Type B pancreatic cell (in vitro differentiated cells): Measurements from ENCODE around the gene FOXC2. TPM values are rescaled to one million over a fixed set of nuclear protein-coding genes. Genes with fewer than 3 reads are reported as not detected.

ENCODE experiments used
- DNase-seq: peaks from one replicate; pipeline ENCODE4 v3.0.0; 2021; ENCODE audit warnings: mixed read lengths; ENCODE audit not compliant: unreplicated experiment; ENCODE audit errors: extremely low spot score
- H3K27ac Mint-ChIP-seq: 2 replicates; pipeline ENCODE4 v1.8.0; 2021; ENCODE audit warnings: mild to moderate bottlenecking, mixed read lengths
- H3K27me3 Mint-ChIP-seq: 2 replicates; pipeline ENCODE4 v1.8.0; 2021; ENCODE audit warnings: mixed read lengths
- H3K36me3 Mint-ChIP-seq: 2 replicates; pipeline ENCODE4 v1.8.0; 2021; ENCODE audit warnings: mixed read lengths
- H3K4me1 Mint-ChIP-seq: one replicate; pipeline ENCODE4 v1.8.0; 2021; ENCODE audit warnings: mixed read lengths; ENCODE audit not compliant: unreplicated experiment
- H3K4me3 Mint-ChIP-seq: 2 replicates; pipeline ENCODE4 v1.8.0; 2021; ENCODE audit warnings: mild to moderate bottlenecking, mixed read lengths
- H3K9me3 Mint-ChIP-seq: 2 replicates; pipeline ENCODE4 v1.8.0; 2021; ENCODE audit warnings: mixed read lengths
- total RNA-seq: library from RNA; stranded (reverse); gene quantifications from 2 replicates; pipeline ENCODE4 v1.2.1, GENCODE V29; 2021; ENCODE audit warnings: low replicate concordance
- TF ChIP-seq, protein P1 (sequence below): fragments of 200-600 bp; sonication (generic); conservative IDR thresholded peaks from 2 replicates; pipeline ENCODE4 v1.5.0; 2021; ENCODE audit warnings: antibody characterized with exemption, mild to moderate bottlenecking

FOXC2 gene
- total RNA-seq, 1 donor from 2014 or later, result 11.3 TPM

DNA sequence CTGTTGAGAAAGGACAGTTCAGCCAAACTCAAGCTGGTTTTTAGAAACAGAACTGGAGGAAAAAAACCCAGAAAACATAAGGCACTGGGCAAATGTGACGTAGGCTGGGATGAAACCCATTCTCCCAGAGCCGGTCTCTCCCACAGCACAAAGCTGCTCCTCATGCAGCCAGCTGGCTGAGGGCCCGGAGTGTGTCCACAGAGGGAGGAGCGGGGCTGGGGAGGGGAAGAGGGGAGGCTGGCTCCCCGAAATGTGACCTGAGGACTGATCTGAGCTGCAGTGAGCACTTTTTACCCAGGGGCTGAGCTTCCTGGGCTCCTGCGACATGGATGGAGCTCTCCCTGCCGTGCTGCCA, 35.5 kb upstream of the FOXC2 start:
- Mint-ChIP-seq H3K27me3 (peaks cover 17% of the 10 kb centered on the region), H3K36me3 (no peaks in the 10 kb centered on the region), H3K9me3 (no peaks in the 10 kb centered on the region), H3K4me1 (peaks cover 4% of the 10 kb centered on the region), H3K27ac (no peak overlapping the region), H3K4me3 (no peak overlapping the region)
- DNase-seq, result no peak
- TF ChIP-seq, protein P1, sequence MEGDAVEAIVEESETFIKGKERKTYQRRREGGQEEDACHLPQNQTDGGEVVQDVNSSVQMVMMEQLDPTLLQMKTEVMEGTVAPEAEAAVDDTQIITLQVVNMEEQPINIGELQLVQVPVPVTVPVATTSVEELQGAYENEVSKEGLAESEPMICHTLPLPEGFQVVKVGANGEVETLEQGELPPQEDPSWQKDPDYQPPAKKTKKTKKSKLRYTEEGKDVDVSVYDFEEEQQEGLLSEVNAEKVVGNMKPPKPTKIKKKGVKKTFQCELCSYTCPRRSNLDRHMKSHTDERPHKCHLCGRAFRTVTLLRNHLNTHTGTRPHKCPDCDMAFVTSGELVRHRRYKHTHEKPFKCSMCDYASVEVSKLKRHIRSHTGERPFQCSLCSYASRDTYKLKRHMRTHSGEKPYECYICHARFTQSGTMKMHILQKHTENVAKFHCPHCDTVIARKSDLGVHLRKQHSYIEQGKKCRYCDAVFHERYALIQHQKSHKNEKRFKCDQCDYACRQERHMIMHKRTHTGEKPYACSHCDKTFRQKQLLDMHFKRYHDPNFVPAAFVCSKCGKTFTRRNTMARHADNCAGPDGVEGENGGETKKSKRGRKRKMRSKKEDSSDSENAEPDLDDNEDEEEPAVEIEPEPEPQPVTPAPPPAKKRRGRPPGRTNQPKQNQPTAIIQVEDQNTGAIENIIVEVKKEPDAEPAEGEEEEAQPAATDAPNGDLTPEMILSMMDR, result no peak

DNA sequence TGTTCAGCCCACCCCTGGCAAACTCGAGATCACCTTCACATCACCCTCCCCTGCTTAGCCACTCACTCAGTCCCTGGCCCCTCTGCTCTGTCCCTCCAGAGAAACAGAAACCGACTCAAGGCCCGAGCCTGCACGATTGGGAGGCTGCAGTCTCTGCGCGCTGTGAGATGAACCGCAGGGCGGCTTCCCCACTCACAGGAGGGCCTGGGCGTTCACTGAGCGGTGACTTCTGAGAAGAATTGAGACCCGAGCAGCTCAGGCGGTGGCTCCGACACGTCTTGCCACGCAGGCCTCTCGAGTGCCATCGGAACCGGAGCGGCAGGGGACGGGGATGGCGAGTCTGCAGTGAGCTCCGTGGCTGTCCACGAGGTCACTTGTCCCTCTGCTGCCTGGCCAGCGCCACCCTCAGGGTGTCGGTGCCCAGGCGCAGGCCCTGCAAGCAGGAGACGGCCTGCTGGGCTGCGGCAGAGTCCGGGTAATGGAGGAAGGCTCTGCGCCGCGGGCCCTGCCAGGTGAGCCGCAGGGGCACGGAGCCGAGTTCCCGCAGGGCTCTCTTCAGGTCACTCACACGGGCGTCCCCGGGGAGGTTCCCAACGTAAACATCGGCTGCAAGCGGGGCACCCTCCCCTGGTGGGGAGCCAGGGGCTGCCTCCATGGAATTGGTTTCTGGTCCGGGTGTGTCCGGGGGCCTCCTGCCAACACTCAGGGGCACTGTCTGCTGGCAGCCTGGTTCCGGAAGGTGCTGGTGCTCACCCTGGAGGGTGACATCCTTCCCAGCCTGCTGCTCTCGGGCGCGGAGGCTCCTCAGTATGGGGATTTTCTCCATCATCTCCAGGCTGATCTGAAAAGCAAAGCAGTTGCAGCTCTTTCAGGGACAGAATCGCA, 34.7 kb upstream of the FOXC2 start:
- no peak for DNase-seq
- no peak overlapping the region for H3K4me3 Mint-ChIP-seq
- TF ChIP-seq, protein P1, result no peak
- H3K36me3 Mint-ChIP-seq, result no peaks in the 10 kb centered on the region
- no peaks in the 10 kb centered on the region for H3K9me3 Mint-ChIP-seq
- H3K4me1 Mint-ChIP-seq, result peaks cover 4% of the 10 kb centered on the region
- no peak overlapping the region for H3K27ac Mint-ChIP-seq
- peaks cover 10% of the 10 kb centered on the region for H3K27me3 Mint-ChIP-seq

DNA sequence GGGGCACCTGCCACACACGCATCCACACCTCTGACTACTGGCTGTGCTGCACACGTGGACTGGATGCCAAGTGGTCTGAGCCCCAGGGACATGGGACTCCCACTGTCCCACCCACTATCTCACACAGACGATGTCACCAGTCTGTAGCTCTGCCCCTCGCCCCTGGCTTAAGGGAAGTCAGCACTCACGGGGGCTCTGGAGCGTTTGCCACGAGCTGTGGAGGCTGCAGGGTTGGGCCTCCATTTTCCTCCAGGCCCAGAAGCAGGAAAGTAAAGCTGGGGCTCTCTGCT, 34.2 kb upstream of the FOXC2 start:
- TF ChIP-seq, protein P1, result no peak
- Mint-ChIP-seq H3K36me3 (no peaks in the 10 kb centered on the region), H3K4me1 (peaks cover 4% of the 10 kb centered on the region), H3K9me3 (no peaks in the 10 kb centered on the region), H3K27ac (no peak overlapping the region), H3K4me3 (no peak overlapping the region), H3K27me3 (peaks cover 9% of the 10 kb centered on the region)
- DNase-seq, result no peak

DNA sequence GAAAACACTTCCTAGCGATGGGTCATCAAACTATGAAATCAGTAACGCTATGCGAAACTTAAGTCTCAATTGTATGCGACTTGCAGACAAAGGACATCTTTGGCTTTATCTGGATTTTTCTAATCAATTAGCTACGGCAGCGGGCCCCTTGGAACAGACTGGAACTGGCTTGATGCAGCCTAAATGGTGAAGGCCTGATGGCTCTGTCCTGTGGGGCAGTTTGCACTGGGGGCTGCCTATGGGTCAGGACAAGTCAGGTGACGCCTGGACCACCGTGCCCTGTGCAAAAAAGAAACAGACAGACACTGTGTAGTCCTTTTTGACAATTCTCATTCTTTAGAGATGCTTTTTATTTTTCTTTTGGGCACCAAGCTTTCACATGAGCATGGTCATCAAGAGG, 33.6 kb upstream of the FOXC2 start:
- Mint-ChIP-seq H3K36me3 (no peaks in the 10 kb centered on the region), H3K27ac (no peak overlapping the region), H3K9me3 (no peaks in the 10 kb centered on the region), H3K27me3 (peaks cover 3% of the 10 kb centered on the region), H3K4me3 (no peak overlapping the region), H3K4me1 (no peaks in the 10 kb centered on the region)
- TF ChIP-seq, protein P1, result no peak
- DNase-seq, result no peak

DNA sequence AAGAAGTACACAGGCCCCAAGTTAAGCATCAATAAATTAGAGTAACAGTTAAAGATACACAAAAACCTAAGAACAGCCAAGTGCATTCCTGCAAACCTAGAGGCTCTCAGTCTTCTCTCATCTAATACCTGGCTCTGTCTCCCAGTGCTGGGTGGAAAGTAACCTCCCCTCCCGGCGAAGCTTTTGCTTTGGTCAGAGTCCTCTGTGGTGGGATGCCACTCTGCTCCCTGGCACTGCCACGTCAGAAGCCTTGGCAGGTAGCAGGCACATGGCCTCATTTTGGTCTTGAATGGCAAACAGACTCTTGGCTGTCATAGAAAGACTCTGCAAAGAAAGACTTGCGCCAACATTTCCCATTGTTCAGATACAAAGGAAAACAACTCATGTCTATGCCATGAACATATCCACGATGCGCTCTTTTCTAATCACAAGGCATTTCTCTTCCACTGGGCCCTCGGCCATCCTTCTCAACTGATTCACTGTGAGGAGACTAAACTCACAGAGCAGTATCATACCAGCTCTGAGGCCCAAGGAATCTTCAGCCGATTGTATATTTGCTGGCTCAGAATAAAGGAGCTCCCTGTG, 32.8 kb upstream of the FOXC2 start:
- no peaks in the 10 kb centered on the region for H3K36me3 Mint-ChIP-seq
- H3K4me1 Mint-ChIP-seq, result no peaks in the 10 kb centered on the region
- H3K9me3 Mint-ChIP-seq, result no peaks in the 10 kb centered on the region
- TF ChIP-seq, protein P1, result no peak
- H3K27ac Mint-ChIP-seq, result no peak overlapping the region
- no peak overlapping the region for H3K4me3 Mint-ChIP-seq
- H3K27me3 Mint-ChIP-seq, result peaks cover 3% of the 10 kb centered on the region
- no peak for DNase-seq
